Activated CD8-positive, alpha-beta T cell treated with anti-CD3 and anti-CD28 coated beads for 36 hours (primary cell): ENCODE data around the gene ITSN1. TPM values are rescaled to one million over a fixed set of nuclear protein-coding genes. Genes with fewer than 3 reads are reported as not detected.

Experiments used
- ATAC-seq: fragments of 200-7000 bp; cut with Tn5 transposase; one replicate; pipeline ENCODE4 v1.10.0; 2021; ENCODE audit warnings: mild to moderate bottlenecking, moderate library complexity
- CTCF ChIA-PET: fragments of 350-600 bp; sonication (Branson Sonifier 250); formaldehyde crosslinking; loops from one replicate; lab custom pipeline; 2021; ENCODE audit warnings: antibody characterized with exemption; lab: Charles Lee
- POLR2A ChIA-PET: fragments of 350-600 bp; sonication (Branson Sonifier 250); formaldehyde crosslinking; loops from one replicate; lab custom pipeline; 2021; ENCODE audit warnings: antibody characterized with exemption; lab: Charles Lee
- DNase-seq: peaks from one replicate; pipeline ENCODE4 v3.0.0-alpha.2; 2020
- H3K27ac Mint-ChIP-seq: one replicate; pipeline ENCODE4 v1.8.0; 2021; ENCODE audit warnings: mild to moderate bottlenecking, mixed read lengths
- H3K27me3 Mint-ChIP-seq: one replicate; pipeline ENCODE4 v1.8.0; 2021; ENCODE audit warnings: mixed read lengths
- H3K36me3 Mint-ChIP-seq: one replicate; pipeline ENCODE4 v1.8.0; 2021; ENCODE audit warnings: low read depth, mixed read lengths
- H3K4me1 Mint-ChIP-seq: one replicate; pipeline ENCODE4 v1.8.0; 2021; ENCODE audit warnings: low read depth, mixed read lengths
- H3K4me3 Mint-ChIP-seq: one replicate; pipeline ENCODE4 v1.8.0; 2021; ENCODE audit warnings: mild to moderate bottlenecking, moderate library complexity, mixed read lengths
- H3K9me3 Mint-ChIP-seq: one replicate; pipeline ENCODE4 v1.8.0; 2021; ENCODE audit warnings: mixed read lengths
- intact Hi-C: fragments of 100-400 bp; cut with micrococcal nuclease; formaldehyde crosslinking; loops from one replicate; pipeline ENCODE4 v1.10.0; 2022
- total RNA-seq, 2 experiments: library from RNA; stranded (reverse); gene quantifications; one replicate each; pipeline ENCODE4 v1.2.3, GENCODE V29; 2021
- TF ChIP-seq, protein P1 (sequence below): fragments of 200-600 bp; IDR thresholded peaks from one replicate; pipeline ENCODE4 v1.8.0; 2022; ENCODE audit warnings: antibody characterized with exemption, mild to moderate bottlenecking

Gene ITSN1
- total RNA-seq, 2 experiments from 2014 or later: 4.4 to 4.7 TPM

DNA sequence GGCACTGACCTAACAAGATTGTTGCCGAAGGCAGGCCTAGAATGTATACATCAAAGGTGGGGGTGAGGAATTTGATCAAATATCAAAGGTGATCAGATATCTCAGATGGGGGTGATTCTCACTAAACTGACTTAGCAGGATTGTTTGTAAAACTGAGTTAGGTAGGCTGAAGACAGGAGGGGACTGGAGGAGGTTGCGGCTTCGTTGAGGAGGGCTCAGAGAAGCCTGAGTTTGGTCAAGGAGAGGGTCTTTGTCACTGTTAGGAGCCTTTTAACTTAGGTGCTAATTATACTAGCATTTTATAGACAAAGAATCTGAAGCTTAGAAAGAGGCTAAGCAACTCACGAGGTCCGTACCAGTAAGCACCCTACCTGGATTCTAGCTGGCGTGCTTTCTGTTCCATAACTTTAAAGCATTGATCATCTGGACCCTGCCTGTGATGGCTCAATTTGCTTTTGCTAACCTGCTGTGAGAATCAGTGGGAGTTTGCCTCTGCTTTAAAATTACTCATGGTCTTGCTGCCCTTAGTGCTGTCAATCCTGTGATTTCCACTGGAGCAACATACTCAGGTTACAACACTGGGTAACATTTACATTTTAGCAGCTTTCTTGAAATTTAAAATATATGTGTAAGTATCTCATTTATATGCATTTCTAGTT lies 49.8 kb downstream of the ITSN1 start:
- no peak for ATAC-seq
- no peaks in the 10 kb centered on the region for H3K36me3 Mint-ChIP-seq
- H3K27ac Mint-ChIP-seq: no peak overlapping the region
- H3K27me3 Mint-ChIP-seq: no peaks in the 10 kb centered on the region
- ChIA-PET CTCF (no interaction called here), POLR2A (no interaction called here)
- H3K9me3 Mint-ChIP-seq: no peaks in the 10 kb centered on the region
- H3K4me1 Mint-ChIP-seq: no peaks in the 10 kb centered on the region
- intact Hi-C loops: no loop called here
- TF ChIP-seq, protein P1, sequence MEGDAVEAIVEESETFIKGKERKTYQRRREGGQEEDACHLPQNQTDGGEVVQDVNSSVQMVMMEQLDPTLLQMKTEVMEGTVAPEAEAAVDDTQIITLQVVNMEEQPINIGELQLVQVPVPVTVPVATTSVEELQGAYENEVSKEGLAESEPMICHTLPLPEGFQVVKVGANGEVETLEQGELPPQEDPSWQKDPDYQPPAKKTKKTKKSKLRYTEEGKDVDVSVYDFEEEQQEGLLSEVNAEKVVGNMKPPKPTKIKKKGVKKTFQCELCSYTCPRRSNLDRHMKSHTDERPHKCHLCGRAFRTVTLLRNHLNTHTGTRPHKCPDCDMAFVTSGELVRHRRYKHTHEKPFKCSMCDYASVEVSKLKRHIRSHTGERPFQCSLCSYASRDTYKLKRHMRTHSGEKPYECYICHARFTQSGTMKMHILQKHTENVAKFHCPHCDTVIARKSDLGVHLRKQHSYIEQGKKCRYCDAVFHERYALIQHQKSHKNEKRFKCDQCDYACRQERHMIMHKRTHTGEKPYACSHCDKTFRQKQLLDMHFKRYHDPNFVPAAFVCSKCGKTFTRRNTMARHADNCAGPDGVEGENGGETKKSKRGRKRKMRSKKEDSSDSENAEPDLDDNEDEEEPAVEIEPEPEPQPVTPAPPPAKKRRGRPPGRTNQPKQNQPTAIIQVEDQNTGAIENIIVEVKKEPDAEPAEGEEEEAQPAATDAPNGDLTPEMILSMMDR: no peak
- H3K4me3 Mint-ChIP-seq: no peak overlapping the region
- DNase-seq: no peak

DNA sequence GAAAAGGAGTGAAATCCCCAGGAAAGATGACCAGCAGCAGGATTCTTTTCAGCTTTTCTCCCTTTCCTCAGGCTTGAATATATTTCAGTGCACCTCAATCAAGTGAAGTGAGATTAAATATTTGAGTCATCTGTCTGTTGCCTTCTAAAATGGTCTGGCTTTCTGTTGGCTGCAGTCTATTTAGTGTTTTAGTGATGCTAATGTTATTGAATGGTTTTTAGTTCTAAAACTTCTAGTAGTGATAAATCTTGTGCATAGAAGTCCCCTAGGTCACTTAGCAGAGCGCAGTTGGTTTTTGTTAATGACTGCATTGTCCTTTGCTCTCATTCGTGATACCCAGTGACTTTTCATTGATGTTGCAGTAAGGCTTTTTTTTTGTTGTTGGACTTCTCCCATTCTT lies 53.5 kb downstream of the ITSN1 start:
- intact Hi-C loops: no loop called here

DNA sequence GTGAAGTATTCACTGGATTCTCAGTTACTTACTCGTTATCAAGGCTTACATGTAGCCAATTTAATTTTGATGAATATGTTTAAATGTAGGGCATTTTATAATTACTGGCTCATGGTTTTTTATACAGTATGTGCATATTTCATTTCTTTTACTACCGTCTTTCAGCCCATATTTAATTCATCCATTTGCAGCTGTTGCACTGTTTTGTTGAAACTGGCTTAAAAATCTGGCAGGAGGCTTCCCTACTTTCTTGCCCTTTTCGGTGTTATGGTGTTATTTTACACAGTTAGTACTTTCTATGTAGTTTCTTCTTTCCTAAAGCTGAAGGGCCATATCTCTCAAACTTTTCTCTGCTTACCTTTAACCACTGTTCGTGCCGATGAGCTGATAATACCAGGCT lies 54.2 kb downstream of the ITSN1 start:
- POLR2A ChIA-PET: no interaction called here
- no peak overlapping the region for H3K4me3 Mint-ChIP-seq
- H3K9me3 Mint-ChIP-seq: no peaks in the 10 kb centered on the region
- CTCF ChIA-PET: no interaction called here
- ATAC-seq (no peak), DNase-seq (no peak)
- no peak overlapping the region for H3K27ac Mint-ChIP-seq
- no peaks in the 10 kb centered on the region for H3K4me1 Mint-ChIP-seq
- H3K27me3 Mint-ChIP-seq: peaks cover 1% of the 10 kb centered on the region
- TF ChIP-seq, protein P1: no peak
- no peaks in the 10 kb centered on the region for H3K36me3 Mint-ChIP-seq
- intact Hi-C loops: no loop called here

More for the DNA sequence above, 53.5 kb downstream of the ITSN1 start:
- H3K27me3 Mint-ChIP-seq: peaks cover 1% of the 10 kb centered on the region
- ATAC-seq (no peak), DNase-seq (no peak)
- no peak overlapping the region for H3K27ac Mint-ChIP-seq
- TF ChIP-seq, protein P1: no peak
- H3K4me1 Mint-ChIP-seq: no peaks in the 10 kb centered on the region
- H3K36me3 Mint-ChIP-seq: no peaks in the 10 kb centered on the region
- no peak overlapping the region for H3K4me3 Mint-ChIP-seq
- POLR2A ChIA-PET: no interaction called here
- no peaks in the 10 kb centered on the region for H3K9me3 Mint-ChIP-seq
- CTCF ChIA-PET: no interaction called here

DNA sequence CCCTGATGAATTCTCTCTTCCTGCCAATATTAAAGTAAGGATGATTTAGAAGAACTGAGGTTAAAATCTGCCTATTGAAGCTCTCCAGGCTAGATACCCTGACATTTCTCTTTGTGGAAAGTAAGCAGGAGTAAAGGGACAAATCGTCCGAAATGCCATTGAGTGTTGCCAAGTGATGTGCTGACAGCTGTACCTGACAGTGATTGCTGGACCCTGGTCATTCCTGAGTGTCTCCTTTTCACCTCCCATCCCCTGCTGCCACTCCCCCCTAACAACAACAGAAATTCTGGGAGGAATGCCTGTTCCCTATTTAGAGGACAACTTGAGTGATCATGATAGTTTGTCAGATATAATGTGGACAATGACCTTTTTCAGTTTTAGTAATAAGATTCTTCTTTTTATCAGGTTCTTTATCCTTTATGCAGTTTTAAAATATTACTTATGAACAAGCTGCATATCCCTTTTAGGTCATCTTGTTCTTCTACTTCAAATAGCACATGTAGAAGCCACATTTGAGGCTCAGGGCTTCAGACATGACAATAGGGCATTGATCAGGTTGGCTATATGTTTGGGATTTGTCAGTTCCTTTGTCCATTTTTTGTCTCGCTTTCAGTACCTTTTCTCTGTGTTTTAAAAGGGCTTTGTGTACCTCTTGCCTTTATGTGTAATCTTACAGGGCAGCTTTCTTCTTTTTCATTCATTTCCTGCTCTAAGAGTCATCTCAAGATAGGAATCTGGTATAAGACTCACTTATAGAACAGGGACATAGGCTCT lies 56.0 kb downstream of the ITSN1 start:
- intact Hi-C loops: no loop called here
- POLR2A ChIA-PET: no interaction called here
- ATAC-seq (no peak), DNase-seq (no peak)
- no peak overlapping the region for H3K27ac Mint-ChIP-seq
- no peaks in the 10 kb centered on the region for H3K4me1 Mint-ChIP-seq
- TF ChIP-seq, protein P1: no peak
- no peak overlapping the region for H3K4me3 Mint-ChIP-seq
- CTCF ChIA-PET: no interaction called here
- H3K36me3 Mint-ChIP-seq: no peaks in the 10 kb centered on the region
- peaks cover 1% of the 10 kb centered on the region for H3K27me3 Mint-ChIP-seq
- H3K9me3 Mint-ChIP-seq: no peaks in the 10 kb centered on the region

DNA sequence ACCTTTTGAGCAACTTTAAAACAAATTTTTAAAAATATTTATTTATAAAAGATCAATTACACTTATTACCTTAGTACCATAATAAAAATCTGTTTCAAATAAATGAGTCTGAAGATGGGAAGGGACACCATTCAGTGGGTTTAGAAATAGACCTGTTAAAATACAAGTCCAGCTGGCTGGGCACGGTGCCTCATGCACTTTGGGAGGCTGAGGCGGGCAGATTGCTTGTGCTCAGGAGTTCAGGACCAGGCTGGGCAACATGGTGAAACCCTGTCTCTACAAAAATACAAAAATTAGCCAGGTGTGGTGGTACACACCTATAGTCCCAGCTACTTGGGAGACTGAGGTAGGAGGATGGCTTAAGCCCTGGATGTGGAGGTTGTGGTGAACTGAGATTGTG lies 57.0 kb downstream of the ITSN1 start:
- Mint-ChIP-seq H3K4me3 (no peak overlapping the region), H3K27me3 (peaks cover 1% of the 10 kb centered on the region), H3K9me3 (no peaks in the 10 kb centered on the region), H3K4me1 (peaks cover 4% of the 10 kb centered on the region), H3K36me3 (no peaks in the 10 kb centered on the region), H3K27ac (no peak overlapping the region)
- ChIA-PET POLR2A (no interaction called here), CTCF (no interaction called here)
- ATAC-seq: no peak
- intact Hi-C loops: no loop called here
- no peak for DNase-seq
- TF ChIP-seq, protein P1: no peak
